Spleen (tissue), 11 donors: ENCODE results near the gene RFTN1. TPM values are rescaled to one million over a fixed set of nuclear protein-coding genes. Genes with fewer than 3 reads are reported as not detected.

Source experiments
- DNase-seq: peaks from one replicate; pipeline ENCODE4 v3.0.0-alpha.2; 2020
- H3K27ac ChIP-seq, 8 donors: fragments of 200-600 bp; sonication (generic) in 7 of 8; 1 replicate in 4 of 8; 2 replicates in 4 of 8; pipeline versions ENCODE4 v1.5.0 to v1.8.0; 2016 to 2021; ENCODE audit warnings: inconsistent platforms in 4 of 8, mild to moderate bottlenecking in 4 of 8, moderate library complexity in 1 of 8
- H3K27me3 ChIP-seq, 7 donors: fragments of 200-600 bp; sonication (generic) in 6 of 7; replicated peaks in 1 of 7; 1 replicate in 4 of 7; 2 replicates in 3 of 7; pipeline versions ENCODE4 v1.5.0 to v1.8.0; 2016 to 2021; ENCODE audit warnings: inconsistent platforms in 3 of 7, mild to moderate bottlenecking in 1 of 7
- H3K36me3 ChIP-seq, 6 donors: fragments of 200-600 bp; sonication (generic) in 5 of 6; 1 replicate in 4 of 6; 2 replicates in 2 of 6; pipeline versions ENCODE4 v1.5.0 to v1.8.0; 2016 to 2021; ENCODE audit warnings: inconsistent platforms in 2 of 6
- H3K4me1 ChIP-seq, 6 donors: fragments of 200-600 bp; sonication (generic) in 5 of 6; 1 replicate in 3 of 6; 2 replicates in 3 of 6; pipeline versions ENCODE4 v1.5.0 to v1.8.0; 2016 to 2021; ENCODE audit warnings: inconsistent platforms in 3 of 6
- H3K4me3 ChIP-seq, 8 donors: fragments of 200-600 bp; sonication (generic) in 7 of 8; 1 replicate in 4 of 8; 2 replicates in 4 of 8; pipeline versions ENCODE4 v1.5.0 to v1.8.0; 2016 to 2021; ENCODE audit warnings: inconsistent platforms in 4 of 8, mild to moderate bottlenecking in 4 of 8, moderate library complexity in 2 of 8
- H3K9me3 ChIP-seq, 8 donors: fragments of 200-600 bp; sonication (generic) in 7 of 8; 1 replicate in 4 of 8; 2 replicates in 4 of 8; pipeline versions ENCODE4 v1.5.0 to v1.8.0; 2016 to 2021; ENCODE audit warnings: inconsistent platforms in 4 of 8
- CTCF ChIP-seq, 11 experiments: fragments of 200-600 bp in 7 of 11; fragments of 450-650 bp in 4 of 11; sonication (generic) in 4 of 11; IDR thresholded peaks in 8 of 11; conservative IDR thresholded peaks in 3 of 11; 1 replicate in 7 of 11; 2 replicates in 4 of 11; pipeline versions ENCODE4 v1.4.0 to v1.8.0; 2016 to 2021; ENCODE audit warnings: antibody characterized with exemption in 11 of 11, inconsistent platforms in 4 of 11, mild to moderate bottlenecking in 1 of 11
- POLR2A ChIP-seq, 3 donors: fragments of 450-650 bp; IDR thresholded peaks; one replicate each; pipeline ENCODE4 v1.5.1; 2017; ENCODE audit warnings: antibody characterized with exemption in 3 of 3, mild to moderate bottlenecking in 1 of 3
- POLR2AphosphoS5 ChIP-seq, 3 donors: sonication (generic); formaldehyde crosslinking; IDR thresholded peaks; one replicate each; pipeline ENCODE4 v1.5.1; 2017; ENCODE audit warnings: antibody characterized with exemption in 3 of 3
- WGBS, 5 donors: extraction: QIAGEN DNeasy Blood & Tissue Kit in 3 of 5; methylation state at CpG; one replicate each; pipeline versions ENCODE4 v1.1.5 to v1.1.7; 2013 to 2018; 5-methylcytosine and 5-hydroxymethylcytosine counted together
- intact Hi-C: fragments of 100-400 bp; cut with DNase I; formaldehyde crosslinking; loops from one replicate; pipeline ENCODE4 v1.15.0; 2023; ENCODE audit warnings: low total_unique reads
- polyA plus RNA-seq, 3 donors: library from polyadenylated mRNA; stranded (reverse); fragments of 200-250 nt; gene quantifications; one replicate each; pipeline ENCODE4 v1.2.1, GENCODE V29; 2013
- total RNA-seq, 7 donors: library from RNA; depleted of rRNA in 3 of 7; stranded (reverse); fragments of >200 nt in 3 of 7; fragmentation: NEBNext Ultra II Directional in 4 of 7; extraction: Animal tissue kit (Norgen Biotek cat#: 25700) in 4 of 7; gene quantifications; one replicate each; pipeline versions ENCODE4 v1.1.0 to v1.2.1, GENCODE V29; 2016 to 2021
- donor health status: healthy with polysubstance abuse.
- donor health status: DM: no; HTN: no; CAD: no; lungs with moderate emphysema.
- donor health status: DM: no; HTN: no; CAD: no.
- donor health status: Bipolar disorder and iron deficiency.
- donor health status: healthy.
- donor health status: DM: no; HTN: no; CAD: no.
- donor health status: DM: yes; HTN: yes; CAD: no.

The RFTN1 gene
- total and polyA plus RNA-seq, 10 donors = 30.4 to 106 (median 75.3) TPM

DNA sequence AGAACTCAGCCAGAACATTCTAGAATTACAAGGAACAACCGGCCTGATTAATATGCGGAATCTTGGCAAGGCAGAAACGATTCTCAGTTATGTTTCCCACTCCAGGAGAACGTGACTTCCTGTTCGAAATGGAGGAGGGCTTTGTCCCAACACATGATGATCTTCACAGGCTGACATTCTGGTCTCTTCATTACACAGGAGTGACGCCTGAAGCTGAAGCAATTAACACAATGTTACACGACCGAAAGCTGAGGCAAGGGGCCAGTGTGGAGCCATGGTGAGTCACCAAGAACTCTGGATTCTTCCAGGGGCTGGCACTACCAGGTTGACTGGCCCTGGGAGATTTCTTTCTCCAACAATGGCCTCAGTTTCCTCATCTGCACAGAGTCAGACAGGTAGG lies 40.9 kb downstream of the RFTN1 start:
- peak overlapping the region in 2 of 8 donors; percentile 9 to 47 for H3K27ac ChIP-seq
- intact Hi-C loops = no loop called here
- H3K9me3 ChIP-seq = peaks cover 0 to 17% (median 13%) of the 10 kb centered on the region in 8 donors
- TF ChIP-seq POLR2AphosphoS5 (IDR thresholded peaks at IDR 0.05) = peak in 1 of 3 donors; percentile 10
- no peak for TF ChIP-seq POLR2A (IDR thresholded peaks at IDR 0.05)
- TF ChIP-seq CTCF (IDR thresholded peaks at IDR 0.05 in 8 of 11, conservative IDR thresholded peaks at IDR 0.05 in 3 of 11) = no peak
- peaks cover 15 to 76% (median 32%) of the 10 kb centered on the region in 6 donors for H3K4me1 ChIP-seq
- H3K36me3 ChIP-seq = peaks cover 0 to 26% (median 3%) of the 10 kb centered on the region in 6 donors
- no peak overlapping the region for H3K4me3 ChIP-seq
- H3K27me3 ChIP-seq = no peaks in the 10 kb centered on the region
- WGBS, 5 donors = 76 to 93% (median 87%) methylated on average over 8 of the region's 8 CpGs
- no peak for DNase-seq

GRCh38 chr3:16471897-16472296 lies 41.6 kb downstream of the RFTN1 start:
- WGBS, 5 donors = 86 to 94% (median 90%) methylated on average over 3 of the region's 3 CpGs
- no peaks in the 10 kb centered on the region for H3K27me3 ChIP-seq
- no peak overlapping the region for H3K4me3 ChIP-seq
- DNase-seq = no peak
- H3K4me1 ChIP-seq = peaks cover 22 to 76% (median 32%) of the 10 kb centered on the region in 6 donors
- intact Hi-C loops = no loop called here
- H3K36me3 ChIP-seq = peaks cover 0 to 26% (median 3%) of the 10 kb centered on the region in 6 donors
- TF ChIP-seq POLR2A (IDR thresholded peaks at IDR 0.05) = no peak
- no peak for TF ChIP-seq CTCF (IDR thresholded peaks at IDR 0.05 in 8 of 11, conservative IDR thresholded peaks at IDR 0.05 in 3 of 11)
- TF ChIP-seq POLR2AphosphoS5 (IDR thresholded peaks at IDR 0.05) = no peak
- H3K27ac ChIP-seq = no peak overlapping the region
- peaks cover 0 to 17% (median 13%) of the 10 kb centered on the region in 8 donors for H3K9me3 ChIP-seq

DNA sequence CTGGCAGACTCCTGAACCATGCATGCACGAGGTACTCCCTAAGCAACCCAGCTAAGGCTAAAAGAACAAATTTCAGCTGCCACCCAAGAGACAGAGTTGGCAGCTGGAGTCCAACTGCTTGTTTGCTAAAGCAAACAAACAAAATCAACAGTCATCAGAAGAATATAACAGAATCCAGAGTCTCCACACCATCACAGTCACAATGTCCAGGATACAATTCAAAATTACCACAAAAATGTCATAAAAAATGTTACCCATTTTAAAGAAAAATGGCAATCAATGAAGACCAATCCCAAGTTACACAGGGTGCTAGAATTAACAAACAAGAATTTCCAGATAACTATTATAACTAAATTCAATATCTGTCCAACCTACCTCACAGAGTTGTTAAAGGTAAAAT lies 42.9 kb downstream of the RFTN1 start:
- Histone ChIP-seq H3K27ac (no peak overlapping the region), H3K4me3 (no peak overlapping the region), H3K27me3 (no peaks in the 10 kb centered on the region), H3K9me3 (peaks cover 0 to 17% (median 13%) of the 10 kb centered on the region in 8 donors), H3K36me3 (peaks cover 0 to 30% (median 4%) of the 10 kb centered on the region in 6 donors), H3K4me1 (peaks cover 22 to 79% (median 25%) of the 10 kb centered on the region in 6 donors)
- intact Hi-C loops = no loop called here
- TF ChIP-seq POLR2AphosphoS5 (IDR thresholded peaks at IDR 0.05) = no peak
- TF ChIP-seq CTCF (IDR thresholded peaks at IDR 0.05 in 8 of 11, conservative IDR thresholded peaks at IDR 0.05 in 3 of 11) = no peak
- no peak for TF ChIP-seq POLR2A (IDR thresholded peaks at IDR 0.05)
- no peak for DNase-seq
- 78 to 100% (median 95%) methylated on average over 1 of the region's 1 CpG for WGBS, 5 donors

GRCh38 chr3:16468336-16469098 lies 45.0 kb downstream of the RFTN1 start:
- peaks cover 0 to 17% (median 13%) of the 10 kb centered on the region in 8 donors for H3K9me3 ChIP-seq
- TF ChIP-seq CTCF (IDR thresholded peaks at IDR 0.05 in 8 of 11, conservative IDR thresholded peaks at IDR 0.05 in 3 of 11) = no peak
- peak in 2 of 3 donors; percentile 43 to 57 for TF ChIP-seq POLR2AphosphoS5 (IDR thresholded peaks at IDR 0.05)
- H3K4me3 ChIP-seq = no peak overlapping the region
- H3K27me3 ChIP-seq = no peaks in the 10 kb centered on the region
- intact Hi-C loops = no loop called here
- peaks cover 22 to 79% (median 28%) of the 10 kb centered on the region in 6 donors for H3K4me1 ChIP-seq
- H3K27ac ChIP-seq = peak overlapping the region in 6 of 8 donors; percentile 29 to 49 (median 34)
- WGBS, 5 donors = 36 to 53% (median 42%) methylated on average over 10 of the region's 10 CpGs
- DNase-seq = no peak
- peaks cover 0 to 30% (median 4%) of the 10 kb centered on the region in 6 donors for H3K36me3 ChIP-seq
